ENCODE data around the gene KIF15. TPM values are rescaled to one million over a fixed set of nuclear protein-coding genes. Genes with fewer than 3 reads are reported as not detected.

Gene KIF15, protein sequence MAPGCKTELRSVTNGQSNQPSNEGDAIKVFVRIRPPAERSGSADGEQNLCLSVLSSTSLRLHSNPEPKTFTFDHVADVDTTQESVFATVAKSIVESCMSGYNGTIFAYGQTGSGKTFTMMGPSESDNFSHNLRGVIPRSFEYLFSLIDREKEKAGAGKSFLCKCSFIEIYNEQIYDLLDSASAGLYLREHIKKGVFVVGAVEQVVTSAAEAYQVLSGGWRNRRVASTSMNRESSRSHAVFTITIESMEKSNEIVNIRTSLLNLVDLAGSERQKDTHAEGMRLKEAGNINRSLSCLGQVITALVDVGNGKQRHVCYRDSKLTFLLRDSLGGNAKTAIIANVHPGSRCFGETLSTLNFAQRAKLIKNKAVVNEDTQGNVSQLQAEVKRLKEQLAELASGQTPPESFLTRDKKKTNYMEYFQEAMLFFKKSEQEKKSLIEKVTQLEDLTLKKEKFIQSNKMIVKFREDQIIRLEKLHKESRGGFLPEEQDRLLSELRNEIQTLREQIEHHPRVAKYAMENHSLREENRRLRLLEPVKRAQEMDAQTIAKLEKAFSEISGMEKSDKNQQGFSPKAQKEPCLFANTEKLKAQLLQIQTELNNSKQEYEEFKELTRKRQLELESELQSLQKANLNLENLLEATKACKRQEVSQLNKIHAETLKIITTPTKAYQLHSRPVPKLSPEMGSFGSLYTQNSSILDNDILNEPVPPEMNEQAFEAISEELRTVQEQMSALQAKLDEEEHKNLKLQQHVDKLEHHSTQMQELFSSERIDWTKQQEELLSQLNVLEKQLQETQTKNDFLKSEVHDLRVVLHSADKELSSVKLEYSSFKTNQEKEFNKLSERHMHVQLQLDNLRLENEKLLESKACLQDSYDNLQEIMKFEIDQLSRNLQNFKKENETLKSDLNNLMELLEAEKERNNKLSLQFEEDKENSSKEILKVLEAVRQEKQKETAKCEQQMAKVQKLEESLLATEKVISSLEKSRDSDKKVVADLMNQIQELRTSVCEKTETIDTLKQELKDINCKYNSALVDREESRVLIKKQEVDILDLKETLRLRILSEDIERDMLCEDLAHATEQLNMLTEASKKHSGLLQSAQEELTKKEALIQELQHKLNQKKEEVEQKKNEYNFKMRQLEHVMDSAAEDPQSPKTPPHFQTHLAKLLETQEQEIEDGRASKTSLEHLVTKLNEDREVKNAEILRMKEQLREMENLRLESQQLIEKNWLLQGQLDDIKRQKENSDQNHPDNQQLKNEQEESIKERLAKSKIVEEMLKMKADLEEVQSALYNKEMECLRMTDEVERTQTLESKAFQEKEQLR (N-terminal part only)
- total RNA-seq (ENCODE audit: low replicate concordance): 0.70 and 3.5 TPM in 2 replicates

DNA sequence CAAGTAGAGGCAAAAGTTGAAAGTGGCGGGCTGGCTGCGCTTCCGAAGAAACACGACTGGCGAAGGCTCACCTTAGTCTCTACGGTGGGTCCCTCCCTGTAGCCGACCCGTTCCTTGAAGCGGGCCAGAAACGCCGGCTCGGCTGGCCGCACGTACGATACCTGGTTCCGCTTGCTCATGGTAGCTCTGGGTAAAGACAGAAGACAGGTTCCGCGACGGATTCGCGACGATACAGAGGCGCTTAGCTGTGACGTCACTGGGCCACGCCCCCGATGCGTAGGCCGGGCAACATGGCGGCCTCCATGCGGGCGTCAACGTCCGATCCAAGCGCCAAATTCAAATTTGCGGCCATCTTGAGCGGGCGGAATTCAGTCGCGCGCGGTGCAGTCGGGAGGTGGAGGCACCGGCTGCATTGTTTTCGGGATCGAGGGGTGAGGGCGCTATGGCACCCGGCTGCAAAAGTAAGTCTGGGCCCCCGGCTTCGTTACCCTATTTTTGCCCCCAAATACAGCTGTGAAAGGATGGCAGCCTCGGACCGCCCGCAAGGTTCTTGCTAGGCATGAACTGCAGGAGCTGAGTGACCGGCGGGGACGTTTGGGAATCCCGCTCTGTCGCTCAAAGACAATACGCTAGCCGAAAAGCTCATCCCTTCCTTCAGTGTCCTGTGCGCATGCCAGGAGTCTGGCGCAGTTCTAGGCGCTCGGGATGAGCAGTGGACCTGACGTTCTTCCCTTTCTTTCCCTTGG lies at the start of gene KIF15, which contains the start of gene KIAA1143:
Gene KIF15, plus strand, starts transcription at position 371 of the 746 bp plus-strand sequence. Its CDS starts 72 bp downstream, at position 443.
Gene KIAA1143, minus strand, starts transcription at position 196 of the 746 bp plus-strand sequence. Its CDS starts 17 bp downstream, at position 179.

DNA sequence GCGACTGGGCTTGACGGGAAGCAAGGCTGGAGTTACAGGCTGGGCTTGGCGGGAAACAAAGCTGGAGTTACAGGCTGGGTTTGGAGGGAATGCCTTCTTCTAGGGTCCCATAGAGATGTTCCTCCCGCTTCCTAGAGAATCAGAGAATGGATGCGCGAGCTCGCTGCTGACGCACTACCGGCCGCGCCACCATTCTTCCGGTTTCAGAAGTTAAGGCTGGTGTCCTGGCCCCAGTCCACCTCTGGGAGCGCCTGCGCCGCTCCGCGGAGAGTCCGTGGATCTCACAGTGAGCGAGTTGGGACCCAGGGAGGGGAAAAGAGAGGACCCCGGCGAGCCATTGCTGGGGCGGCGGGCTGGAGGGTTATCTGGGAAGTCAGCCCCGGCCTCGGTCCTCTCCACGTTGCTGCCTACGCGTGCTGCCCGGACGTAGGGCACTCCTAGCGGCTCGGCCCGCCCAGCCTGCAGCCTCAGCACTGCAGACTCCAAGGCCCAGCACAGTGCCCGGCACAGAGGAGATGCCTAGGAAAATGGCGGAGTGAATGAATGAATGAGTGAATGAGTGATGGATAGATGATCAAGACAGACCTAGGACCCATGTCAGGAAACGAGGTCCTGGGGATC lies 49.0 kb upstream of the KIF15 start, which contains the start of gene ZNF502:
Gene ZNF502, plus strand, starts transcription at position 206 of the 621 bp plus-strand sequence. CDS start 7,602 bp downstream, outside the sequence.

DNA sequence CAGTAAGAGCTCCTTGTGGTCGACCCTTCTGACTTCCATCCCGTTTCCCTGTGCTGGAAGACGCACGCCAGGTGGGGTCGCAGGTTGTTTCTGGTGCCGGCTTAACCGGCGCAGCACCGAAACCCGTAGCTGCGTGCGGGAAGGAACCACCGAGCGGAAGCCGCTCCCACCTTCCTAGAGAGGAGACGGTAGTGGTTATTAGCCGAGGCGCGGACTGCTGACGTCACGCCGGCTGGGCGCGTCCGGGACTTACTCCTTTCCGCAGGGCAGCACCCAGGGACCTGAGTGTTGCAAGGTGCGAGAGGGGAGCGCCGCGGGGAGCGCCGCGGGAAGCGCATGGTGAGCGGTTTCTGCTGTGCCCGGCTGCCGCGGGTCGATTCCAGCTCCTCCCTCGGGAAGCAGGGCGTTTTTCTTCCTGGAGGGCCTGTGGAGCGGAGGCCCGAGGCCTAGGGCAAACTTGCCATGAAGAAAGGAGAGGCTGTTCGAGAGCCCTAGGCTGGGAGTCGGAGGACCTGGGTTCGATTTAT lies 32.1 kb upstream of the KIF15 start, which contains the start of gene ZNF501:
Gene ZNF501, plus strand, starts transcription at position 252 of the 527 bp plus-strand sequence. CDS start 4,787 bp downstream, outside the sequence.

DNA sequence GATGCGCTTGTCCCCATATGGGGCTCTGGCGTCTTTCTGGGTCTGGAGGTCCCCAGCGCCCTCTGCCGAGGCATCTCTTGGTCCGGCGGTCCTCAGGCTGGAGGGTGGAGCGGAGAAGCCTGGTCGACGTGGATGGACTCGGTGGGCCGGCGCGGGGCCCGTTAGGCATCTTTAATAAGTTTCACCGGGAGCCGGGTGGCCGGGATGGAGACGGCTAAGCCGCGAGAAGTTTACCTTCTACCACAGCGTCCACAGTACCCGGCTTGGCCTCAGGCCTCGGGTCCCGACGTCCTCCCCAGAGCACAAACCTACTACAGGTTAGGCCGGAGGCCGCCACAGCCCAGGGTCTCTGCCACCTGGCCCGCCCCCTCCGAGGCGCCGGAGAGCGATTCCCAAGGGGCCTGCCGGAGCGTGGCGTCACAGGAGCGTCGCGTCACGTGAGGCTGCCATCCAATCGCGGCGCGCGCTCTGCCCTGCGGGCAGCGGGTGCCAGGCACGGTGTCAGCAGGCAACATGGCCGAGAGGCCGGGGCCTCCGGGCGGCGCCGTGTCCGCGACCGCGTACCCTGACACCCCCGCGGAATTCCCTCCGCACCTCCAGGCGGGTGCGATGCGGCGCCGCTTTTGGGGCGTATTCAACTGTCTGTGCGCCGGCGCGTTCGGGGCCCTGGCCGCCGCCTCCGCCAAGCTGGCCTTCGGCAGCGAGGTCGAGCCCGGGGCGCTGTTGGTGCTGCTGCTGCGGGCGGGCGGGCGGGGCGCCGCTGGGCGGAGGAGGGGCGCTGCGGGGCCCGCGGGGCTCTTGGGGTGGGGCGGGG lies 100.0 kb downstream of the KIF15 start, which contains the start of gene TMEM42:
Gene TMEM42, plus strand, starts transcription at position 501 of the 814 bp plus-strand sequence. Its CDS starts 13 bp downstream, at position 514.

DNA sequence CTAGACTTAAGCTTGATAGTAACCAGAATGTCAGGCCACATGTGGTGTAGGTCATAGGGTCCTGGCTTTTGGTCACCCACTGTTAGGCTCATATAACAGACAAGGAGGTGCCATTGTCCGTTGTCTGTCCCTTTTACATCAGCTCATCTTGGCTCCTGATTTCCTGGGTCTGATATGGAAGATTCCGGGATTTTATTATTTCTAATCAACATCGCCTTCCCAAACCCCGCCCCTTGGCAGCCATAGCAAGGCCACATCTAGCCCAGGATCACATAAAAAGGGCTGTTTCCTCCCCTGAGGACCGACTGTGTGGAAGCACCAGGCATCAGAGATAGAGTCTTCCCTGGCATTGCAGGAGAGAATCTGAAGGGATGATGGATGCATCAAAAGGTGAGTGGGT lies 112.7 kb downstream of the KIF15 start, which contains the start of gene TGM4:
Gene TGM4, plus strand, starts transcription at position 301 of the 400 bp plus-strand sequence. Its CDS starts 71 bp downstream, at position 372.

Other genes with a start within 250 kb of the KIF15 start
- gene ZKSCAN7, start 206.6 kb upstream of the KIF15 start, total RNA-seq (ENCODE audit: low replicate concordance): 4.6 and 8.3 TPM in 2 replicates
- 0.59 and 1.9 TPM in 2 replicates for gene ZNF660, start 176.8 kb upstream of the KIF15 start, total RNA-seq (ENCODE audit: low replicate concordance)
- 8.4 and 15.8 TPM in 2 replicates for gene ZNF197, start 136.8 kb upstream of the KIF15 start, total RNA-seq (ENCODE audit: low replicate concordance)
- gene ZNF35, start 113.1 kb upstream of the KIF15 start, total RNA-seq (ENCODE audit: low replicate concordance): 3.4 and 10.6 TPM in 2 replicates
- gene ZNF502, start 49.1 kb upstream of the KIF15 start, total RNA-seq (ENCODE audit: low replicate concordance): 3.0 and 3.9 TPM in 2 replicates
- gene ZNF501, start 32.2 kb upstream of the KIF15 start, total RNA-seq (ENCODE audit: low replicate concordance): 3.8 and 5.5 TPM in 2 replicates
- 9.4 and 14.4 TPM in 2 replicates for gene KIAA1143, start 175 bp upstream of the KIF15 start, total RNA-seq (ENCODE audit: low replicate concordance)
- 13.8 and 19.5 TPM in 2 replicates for gene TMEM42, start 100.1 kb downstream of the KIF15 start, total RNA-seq (ENCODE audit: low replicate concordance)
- gene TGM4, start 112.8 kb downstream of the KIF15 start, total RNA-seq (ENCODE audit: low replicate concordance): 0.15 TPM in 1 of 2 replicates, not detected in the other
- 46.6 and 60.0 TPM in 2 replicates for gene ZDHHC3, start 214.4 kb downstream of the KIF15 start, total RNA-seq (ENCODE audit: low replicate concordance)
- 66.3 and 117 TPM in 2 replicates for gene EXOSC7, start 214.4 kb downstream of the KIF15 start, total RNA-seq (ENCODE audit: low replicate concordance)

All from smooth muscle cell of the coronary artery (primary cell).